Measurements from ENCODE around the gene PLPP6. TPM values are rescaled to one million over a fixed set of nuclear protein-coding genes. Genes with fewer than 3 reads are reported as not detected.
A peak's percentile ranks its signal among the peaks of the same experiment; 100 is the strongest.

PLPP6 gene
- total and polyA plus RNA-seq, 2 of the 13 experiments (the other 11 are each of a cell fraction or from before 2014, with no cell fraction given), result 12.1 to 15.5 TPM

GRCh38 chr9:4679268-4680172 lies 17.4 kb downstream of the PLPP6 start, which contains the start of gene CDC37L1 (continued):
- TF ChIP-seq, protein P1, sequence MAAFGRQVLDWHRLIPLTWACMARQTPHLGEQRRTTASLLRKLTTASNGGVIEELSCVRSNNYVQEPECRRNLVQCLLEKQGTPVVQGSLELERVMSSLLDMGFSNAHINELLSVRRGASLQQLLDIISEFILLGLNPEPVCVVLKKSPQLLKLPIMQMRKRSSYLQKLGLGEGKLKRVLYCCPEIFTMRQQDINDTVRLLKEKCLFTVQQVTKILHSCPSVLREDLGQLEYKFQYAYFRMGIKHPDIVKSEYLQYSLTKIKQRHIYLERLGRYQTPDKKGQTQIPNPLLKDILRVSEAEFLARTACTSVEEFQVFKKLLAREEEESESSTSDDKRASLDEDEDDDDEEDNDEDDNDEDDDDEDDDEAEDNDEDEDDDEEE (CRISPR knock-in tag; IDR thresholded peaks at IDR 0.05), result peak; percentile 69
- TF ChIP-seq ARID5B (CRISPR knock-in tag; IDR thresholded peaks at IDR 0.05) (peak; percentile 80), PCBP1 (IDR thresholded peaks at IDR 0.05; ENCODE audit: borderline replicate concordance, low read depth, low read length) (no peak), ZNF501 (CRISPR knock-in tag; IDR thresholded peaks at IDR 0.05) (peak; percentile 85), YY1 (IDR thresholded peaks at IDR 0.05; ENCODE audit: insufficient read depth, insufficient replicate concordance, low read depth, low read length) (peak; percentile 77), HNRNPL (IDR thresholded peaks at IDR 0.05; ENCODE audit: low read depth, low read length) (peak; percentile 89; the same call in 1 of the 2 replicates), KDM3A (CRISPR knock-in tag; IDR thresholded peaks at IDR 0.05; ENCODE audit: low read depth) (peak; percentile 92), ZNF782 (CRISPR knock-in tag; IDR thresholded peaks at IDR 0.05; ENCODE audit: borderline replicate concordance) (peak; percentile 63; the same call in 1 of the 2 replicates), ZBTB44 (CRISPR knock-in tag; IDR thresholded peaks at IDR 0.05) (no peak; the same call in 1 of the 2 replicates), ZNF512 (CRISPR knock-in tag; IDR thresholded peaks at IDR 0.05) (no peak), ARID2 (CRISPR knock-in tag; IDR thresholded peaks at IDR 0.05; ENCODE audit: borderline replicate concordance) (no peak), ZNF597 (CRISPR knock-in tag; IDR thresholded peaks at IDR 0.05) (no peak)
- TF ChIP-seq, protein P2, sequence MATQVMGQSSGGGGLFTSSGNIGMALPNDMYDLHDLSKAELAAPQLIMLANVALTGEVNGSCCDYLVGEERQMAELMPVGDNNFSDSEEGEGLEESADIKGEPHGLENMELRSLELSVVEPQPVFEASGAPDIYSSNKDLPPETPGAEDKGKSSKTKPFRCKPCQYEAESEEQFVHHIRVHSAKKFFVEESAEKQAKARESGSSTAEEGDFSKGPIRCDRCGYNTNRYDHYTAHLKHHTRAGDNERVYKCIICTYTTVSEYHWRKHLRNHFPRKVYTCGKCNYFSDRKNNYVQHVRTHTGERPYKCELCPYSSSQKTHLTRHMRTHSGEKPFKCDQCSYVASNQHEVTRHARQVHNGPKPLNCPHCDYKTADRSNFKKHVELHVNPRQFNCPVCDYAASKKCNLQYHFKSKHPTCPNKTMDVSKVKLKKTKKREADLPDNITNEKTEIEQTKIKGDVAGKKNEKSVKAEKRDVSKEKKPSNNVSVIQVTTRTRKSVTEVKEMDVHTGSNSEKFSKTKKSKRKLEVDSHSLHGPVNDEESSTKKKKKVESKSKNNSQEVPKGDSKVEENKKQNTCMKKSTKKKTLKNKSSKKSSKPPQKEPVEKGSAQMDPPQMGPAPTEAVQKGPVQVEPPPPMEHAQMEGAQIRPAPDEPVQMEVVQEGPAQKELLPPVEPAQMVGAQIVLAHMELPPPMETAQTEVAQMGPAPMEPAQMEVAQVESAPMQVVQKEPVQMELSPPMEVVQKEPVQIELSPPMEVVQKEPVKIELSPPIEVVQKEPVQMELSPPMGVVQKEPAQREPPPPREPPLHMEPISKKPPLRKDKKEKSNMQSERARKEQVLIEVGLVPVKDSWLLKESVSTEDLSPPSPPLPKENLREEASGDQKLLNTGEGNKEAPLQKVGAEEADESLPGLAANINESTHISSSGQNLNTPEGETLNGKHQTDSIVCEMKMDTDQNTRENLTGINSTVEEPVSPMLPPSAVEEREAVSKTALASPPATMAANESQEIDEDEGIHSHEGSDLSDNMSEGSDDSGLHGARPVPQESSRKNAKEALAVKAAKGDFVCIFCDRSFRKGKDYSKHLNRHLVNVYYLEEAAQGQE (IDR thresholded peaks at IDR 0.05; ENCODE audit: borderline replicate concordance in 1 of 2, low read depth in 1 of 2, low read length in 2 of 2), result peak in 1 of 2 experiments; percentile 31; a peak in 1 of 4 replicates

Data from HepG2 (cell line).